Left ventricle myocardium inferior (tissue), 1 donor: ENCODE measurements around the gene ZBTB45. TPM values are rescaled to one million over a fixed set of nuclear protein-coding genes. Genes with fewer than 3 reads are reported as not detected.

Experiments
- DNase-seq: peaks from one replicate; pipeline ENCODE4 v3.0.0-alpha.2; 2020
- H3K27ac ChIP-seq: fragments of 200-600 bp; replicated peaks from 2 replicates; pipeline ENCODE4 v1.8.0; 2021
- H3K27me3 ChIP-seq: fragments of 200-600 bp; 2 replicates; pipeline ENCODE4 v1.8.0; 2021; ENCODE audit warnings: low read depth
- H3K36me3 ChIP-seq: fragments of 200-600 bp; 2 replicates; pipeline ENCODE4 v1.8.0; 2021
- H3K4me1 ChIP-seq: fragments of 200-600 bp; 2 replicates; pipeline ENCODE4 v1.8.0; 2021
- H3K4me3 ChIP-seq: fragments of 200-600 bp; 2 replicates; pipeline ENCODE4 v1.8.0; 2021; ENCODE audit warnings: mild to moderate bottlenecking, moderate library complexity
- H3K9me3 ChIP-seq: fragments of 200-600 bp; replicated peaks from 2 replicates; pipeline ENCODE4 v1.8.0; 2021
- CTCF ChIP-seq: fragments of 200-600 bp; IDR thresholded peaks from 2 replicates; pipeline ENCODE4 v1.8.0; 2021; ENCODE audit warnings: antibody characterized with exemption, mild to moderate bottlenecking, borderline replicate concordance
- intact Hi-C: fragments of 100-400 bp; cut with micrococcal nuclease; formaldehyde crosslinking; loops from one replicate; pipeline ENCODE4 v1.11.0; 2022
- total RNA-seq: library from RNA; stranded (reverse); fragmentation: NEBNext Ultra II Directional; extraction: Animal tissue kit (Norgen Biotek cat#: 25700); gene quantifications from one replicate; pipeline ENCODE4 v1.2.1, GENCODE V29; 2021
- donor health status: DM: no; HTN: yes; CAD: no; lungs with severe emphysema.

Gene ZBTB45
- total RNA-seq, 1 donor from 2014 or later = 10.2 TPM

- no peak for DNase-seq
- no peaks in the 10 kb centered on the region for H3K27me3 ChIP-seq
- intact Hi-C loops = no loop called here
- peak overlapping the region; percentile 100 for H3K27ac ChIP-seq
- no peak for TF ChIP-seq CTCF
- peaks cover 82% of the 10 kb centered on the region for H3K4me1 ChIP-seq
- H3K9me3 ChIP-seq = no peaks in the 10 kb centered on the region
- peak overlapping the region; percentile 87 for H3K4me3 ChIP-seq
- peaks cover 40% of the 10 kb centered on the region for H3K36me3 ChIP-seq
Observed at GRCh38 chr19:58556622-58557220, 37.1 kb upstream of the ZBTB45 start.

- Histone ChIP-seq H3K9me3 (no peaks in the 10 kb centered on the region), H3K4me3 (peak overlapping the region; percentile 92), H3K27me3 (no peaks in the 10 kb centered on the region), H3K27ac (peak overlapping the region; percentile 100), H3K4me1 (peaks cover 75% of the 10 kb centered on the region), H3K36me3 (peaks cover 46% of the 10 kb centered on the region)
- DNase-seq = peak; percentile 20
- TF ChIP-seq CTCF = no peak
- intact Hi-C loops = no loop called here
Observed at GRCh38 chr19:58555920-58556621, 36.5 kb upstream of the ZBTB45 start.

- Histone ChIP-seq H3K27ac (peak overlapping the region; percentile 100), H3K4me3 (peak overlapping the region; percentile 92), H3K36me3 (peaks cover 53% of the 10 kb centered on the region), H3K27me3 (no peaks in the 10 kb centered on the region), H3K9me3 (no peaks in the 10 kb centered on the region), H3K4me1 (peaks cover 72% of the 10 kb centered on the region)
- DNase-seq = peak; percentile 14
- intact Hi-C loops = no loop called here
- no peak for TF ChIP-seq CTCF
Observed at GRCh38 chr19:58555369-58555885, 35.8 kb upstream of the ZBTB45 start.

GRCh38 chr19:58554494-58555368 lies 35.1 kb upstream of the ZBTB45 start, which contains the start of gene CHMP2A:
Gene CHMP2A (minus strand): TSS chr19:58555105. CDS start chr19:58554212, 893 bp downstream.
- TF ChIP-seq CTCF = no peak
- intact Hi-C loops = no loop called here
- peak within 1 kb of the TSS; percentile 92 for H3K4me3 ChIP-seq
- H3K27me3 ChIP-seq = no peaks in the 10 kb centered on the region
- H3K36me3 ChIP-seq = peaks cover 60% of the 10 kb centered on the region
- peak; percentile 99 for DNase-seq
- H3K9me3 ChIP-seq = no peaks in the 10 kb centered on the region
- H3K27ac ChIP-seq = peak within 1 kb of the TSS; percentile 100
- H3K4me1 ChIP-seq = peaks cover 65% of the 10 kb centered on the region

- Histone ChIP-seq H3K27me3 (no peaks in the 10 kb centered on the region), H3K9me3 (no peaks in the 10 kb centered on the region), H3K4me1 (peaks cover 58% of the 10 kb centered on the region), H3K4me3 (peak overlapping the region; percentile 92), H3K36me3 (peaks cover 67% of the 10 kb centered on the region), H3K27ac (peak overlapping the region; percentile 100)
- peak; percentile 16 for DNase-seq
- no peak for TF ChIP-seq CTCF
- intact Hi-C loops = no loop called here
Observed at GRCh38 chr19:58553799-58554493, 34.3 kb upstream of the ZBTB45 start.
